ENCODE measurements around the gene TRIM31. TPM values are rescaled to one million over a fixed set of nuclear protein-coding genes. Genes with fewer than 3 reads are reported as not detected.
"Not testable (repeated sequence)": the region's sequence is repeated elsewhere in the genome, so short reads cannot be mapped to it uniquely, and the experiment has no call there.

The TRIM31 gene
- total RNA-seq, 2 experiments from 2014 or later: not detected

- H3K9me2 ChIP-seq (ENCODE audit: insufficient read depth, low read length): no peaks in the 10 kb centered on the region
- no peak overlapping the region for H3K27ac ChIP-seq (ENCODE audit: low read depth, low read length, poor library complexity, severe bottlenecking)
- no peaks in the 10 kb centered on the region for H3K9me3 ChIP-seq (ENCODE audit: low read length)
- ChIA-PET POLR2A (no interaction called here), CTCF (ENCODE audit: unreplicated experiment) (no interaction called here)
- no peak for TF ChIP-seq CTCF (conservative IDR thresholded peaks at IDR 0.05; ENCODE audit: low read length)
- TF ChIP-seq EZH2phosphoT487 (IDR thresholded peaks at IDR 0.05; ENCODE audit: borderline replicate concordance, low read depth, low read length): no peak
- H2AFZ ChIP-seq (ENCODE audit: low read length): no peak overlapping the region
- no peaks in the 10 kb centered on the region for H3K4me1 ChIP-seq (ENCODE audit: insufficient read depth, low read length, poor library complexity, severe bottlenecking)
- H4K20me1 ChIP-seq (ENCODE audit: insufficient read depth, low read length): no peaks in the 10 kb centered on the region
- DNase-seq (ENCODE audit: low spot score): no peak
- no peak overlapping the region for H3K4me3 ChIP-seq (ENCODE audit: low read depth, low read length, poor library complexity, severe bottlenecking)
- H3K36me3 ChIP-seq (ENCODE audit: insufficient read depth, low read length): no peaks in the 10 kb centered on the region
- H3K79me2 ChIP-seq (ENCODE audit: insufficient read depth, low read depth, low read length): no peaks in the 10 kb centered on the region
- intact Hi-C loops (cut with micrococcal nuclease; ENCODE audit: unreplicated experiment): no loop called here
- no TSS peak for BruUV-seq (replicated peaks)
- H3K4me2 ChIP-seq (ENCODE audit: low read length): no peak overlapping the region
These were observed 9.6 kb upstream of the TRIM31 start for GRCh38 chr6:30122515-30122914.

GRCh38 chr6:30121446-30122366 lies 8.8 kb upstream of the TRIM31 start:
- no TSS peak for BruUV-seq (replicated peaks)
- Histone ChIP-seq H3K27ac (ENCODE audit: low read depth, low read length, poor library complexity, severe bottlenecking) (no peak overlapping the region), H3K9me2 (ENCODE audit: insufficient read depth, low read length) (no peaks in the 10 kb centered on the region), H4K20me1 (ENCODE audit: insufficient read depth, low read length) (no peaks in the 10 kb centered on the region), H3K9me3 (ENCODE audit: low read length) (no peaks in the 10 kb centered on the region), H3K4me3 (ENCODE audit: low read depth, low read length, poor library complexity, severe bottlenecking) (no peak overlapping the region), H3K4me2 (ENCODE audit: low read length) (no peak overlapping the region), H2AFZ (ENCODE audit: low read length) (no peak overlapping the region), H3K4me1 (ENCODE audit: insufficient read depth, low read length, poor library complexity, severe bottlenecking) (no peaks in the 10 kb centered on the region), H3K79me2 (ENCODE audit: insufficient read depth, low read depth, low read length) (no peaks in the 10 kb centered on the region), H3K36me3 (ENCODE audit: insufficient read depth, low read length) (no peaks in the 10 kb centered on the region)
- TF ChIP-seq CTCF (conservative IDR thresholded peaks at IDR 0.05; ENCODE audit: low read length) (no peak), EZH2phosphoT487 (IDR thresholded peaks at IDR 0.05; ENCODE audit: borderline replicate concordance, low read depth, low read length) (no peak)
- ChIA-PET POLR2A (no interaction called here), CTCF (ENCODE audit: unreplicated experiment) (no interaction called here)
- intact Hi-C loops (cut with micrococcal nuclease; ENCODE audit: unreplicated experiment): no loop called here
- no peak for DNase-seq (ENCODE audit: low spot score)

GRCh38 chr6:30118691-30119090 lies 5.8 kb upstream of the TRIM31 start:
- H3K79me2 ChIP-seq (ENCODE audit: insufficient read depth, low read depth, low read length); H3K9me3 ChIP-seq (ENCODE audit: low read length); H3K36me3 ChIP-seq (ENCODE audit: insufficient read depth, low read length); H3K27ac ChIP-seq (ENCODE audit: low read depth, low read length, poor library complexity, severe bottlenecking); CTCF ChIA-PET (ENCODE audit: unreplicated experiment); intact Hi-C loops (cut with micrococcal nuclease; ENCODE audit: unreplicated experiment); BruUV-seq (replicated peaks); H3K9me2 ChIP-seq (ENCODE audit: insufficient read depth, low read length); H3K4me3 ChIP-seq (ENCODE audit: low read depth, low read length, poor library complexity, severe bottlenecking); DNase-seq (ENCODE audit: low spot score); H2AFZ ChIP-seq (ENCODE audit: low read length); H3K4me2 ChIP-seq (ENCODE audit: low read length); H3K4me1 ChIP-seq (ENCODE audit: insufficient read depth, low read length, poor library complexity, severe bottlenecking); H4K20me1 ChIP-seq (ENCODE audit: insufficient read depth, low read length): not testable (repeated sequence)
- POLR2A ChIA-PET: interaction anchor here (0.6 kb wide), 1 partner anchor 9 kb away, joined by 3 read pairs; no protein-coding TSS in a partner anchor

Data from OCI-LY7 (cell line).